ENCODE data around the gene SECTM1.
"Not testable (repeated sequence)": the region's sequence is repeated elsewhere in the genome, so short reads cannot be mapped to it uniquely, and the experiment has no call there.

SECTM1 gene

GRCh38 chr17:82333279-82334171, at the start of gene SECTM1:
TSS of gene SECTM1 (minus strand) at chr17:82333766. CDS start at chr17:82327240, 6,526 bp downstream.
- no peak within 1 kb of the TSS; the same call in 1 of the 2 replicates for H3K4me3 ChIP-seq (ENCODE audit: low read length)
- no peak for TF ChIP-seq ZNF274 (IDR thresholded peaks at IDR 0.05; ENCODE audit: low read depth, low read length)

- TF ChIP-seq ZNF274 (IDR thresholded peaks at IDR 0.05; ENCODE audit: low read depth, low read length), result no peak
- H3K4me3 ChIP-seq (ENCODE audit: low read length), result no peak overlapping the region
These were observed 49.3 kb upstream of the SECTM1 start for GRCh38 chr17:82382933-82383255.

- H3K4me3 ChIP-seq (ENCODE audit: low read length), result not testable (repeated sequence)
These were observed 48.8 kb upstream of the SECTM1 start for GRCh38 chr17:82382220-82382932.

GRCh38 chr17:82381703-82382009, 48.1 kb upstream of the SECTM1 start:
- not testable (repeated sequence) for H3K4me3 ChIP-seq (ENCODE audit: low read length)

- TF ChIP-seq ZNF274 (IDR thresholded peaks at IDR 0.05; ENCODE audit: low read depth, low read length), result no peak
- H3K4me3 ChIP-seq (ENCODE audit: low read length), result no peak overlapping the region
These were observed 47.5 kb upstream of the SECTM1 start for GRCh38 chr17:82380860-82381702.

GRCh38 chr17:82378741-82379021, 45.1 kb upstream of the SECTM1 start:
- no peak overlapping the region for H3K4me3 ChIP-seq (ENCODE audit: low read length)
- no peak for TF ChIP-seq ZNF274 (IDR thresholded peaks at IDR 0.05; ENCODE audit: low read depth, low read length)

- no peak for TF ChIP-seq ZNF274 (IDR thresholded peaks at IDR 0.05; ENCODE audit: low read depth, low read length)
These were observed 44.6 kb upstream of the SECTM1 start for GRCh38 chr17:82377924-82378740.

GRCh38 chr17:82377294-82377693, 43.7 kb upstream of the SECTM1 start:
- not testable (repeated sequence) for H3K4me3 ChIP-seq (ENCODE audit: low read length)

More at GRCh38 chr17:82377924-82378740, 44.6 kb upstream of the SECTM1 start:
- H3K4me3 ChIP-seq (ENCODE audit: low read length), result no peak overlapping the region

- TF ChIP-seq ZNF274 (IDR thresholded peaks at IDR 0.05; ENCODE audit: low read depth, low read length), result no peak
- no peak overlapping the region for H3K4me3 ChIP-seq (ENCODE audit: low read length)
These were observed 42.6 kb upstream of the SECTM1 start for GRCh38 chr17:82376042-82376730.

GRCh38 chr17:82375359-82376041, 41.9 kb upstream of the SECTM1 start:
- H3K4me3 ChIP-seq (ENCODE audit: low read length), result no peak overlapping the region
- TF ChIP-seq ZNF274 (IDR thresholded peaks at IDR 0.05; ENCODE audit: low read depth, low read length), result no peak

GRCh38 chr17:82374626-82375331, 41.2 kb upstream of the SECTM1 start:
- TF ChIP-seq ZNF274 (IDR thresholded peaks at IDR 0.05; ENCODE audit: low read depth, low read length), result no peak
- no peak overlapping the region for H3K4me3 ChIP-seq (ENCODE audit: low read length)
